Hair follicular keratinocyte (primary cell): Measurements from ENCODE around the gene CCDC85C. TPM values are rescaled to one million over a fixed set of nuclear protein-coding genes. Genes with fewer than 3 reads are reported as not detected.

ENCODE experiments used
- total RNA-seq: library from RNA; depleted of rRNA; stranded (reverse); fragments of >200 nt; gene quantifications from 2 replicates; pipeline ENCODE4 v1.2.3, GENCODE V29; 2015

CCDC85C gene
- 25.2 and 29.9 TPM in 2 replicates for total RNA-seq

DNA sequence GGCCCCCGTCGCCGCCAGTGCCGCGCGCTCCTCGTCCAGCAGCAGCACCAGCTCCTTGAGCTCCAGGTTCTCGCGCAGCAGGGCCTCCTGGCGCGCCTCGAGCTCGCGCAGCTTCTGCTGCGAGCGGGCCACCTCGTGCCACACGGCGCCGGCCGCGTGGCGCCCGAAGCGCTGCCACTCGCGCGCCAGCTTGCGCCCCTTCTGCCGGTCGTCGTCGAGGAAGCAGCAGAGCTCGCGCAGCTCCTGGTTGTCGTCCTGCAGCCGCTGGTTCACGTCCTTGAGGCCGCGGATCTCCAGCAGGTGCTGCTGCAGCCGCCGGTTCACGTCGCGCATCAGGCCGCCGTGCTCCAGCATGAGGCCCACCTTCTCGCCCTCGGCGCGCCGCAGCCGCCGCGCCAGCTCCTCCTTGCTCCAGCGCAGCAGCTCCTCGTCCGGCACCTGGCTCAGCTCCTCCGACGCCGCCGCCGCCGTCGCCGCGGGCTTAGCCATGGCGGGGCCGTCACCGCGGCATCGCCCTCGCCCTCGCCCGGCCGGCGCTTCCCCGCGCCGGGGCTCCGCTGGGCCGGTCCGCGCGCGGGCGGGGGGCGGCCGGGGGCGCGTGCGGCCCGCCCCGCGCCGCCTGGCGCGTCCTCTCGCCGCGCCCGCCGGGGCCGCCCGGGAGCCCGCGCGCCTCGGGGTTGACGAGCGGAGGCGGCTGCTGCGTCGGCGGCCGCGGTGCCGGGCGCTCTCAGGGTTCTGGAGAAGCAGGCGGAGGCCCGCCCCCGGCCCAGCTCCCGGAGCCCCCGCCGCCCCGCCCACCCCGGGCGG lies at the start of gene CCDC85C:
Gene CCDC85C (minus strand): TSS at position 737 of the 807 bp plus-strand sequence. CDS start 248 bp downstream, at position 489.

DNA sequence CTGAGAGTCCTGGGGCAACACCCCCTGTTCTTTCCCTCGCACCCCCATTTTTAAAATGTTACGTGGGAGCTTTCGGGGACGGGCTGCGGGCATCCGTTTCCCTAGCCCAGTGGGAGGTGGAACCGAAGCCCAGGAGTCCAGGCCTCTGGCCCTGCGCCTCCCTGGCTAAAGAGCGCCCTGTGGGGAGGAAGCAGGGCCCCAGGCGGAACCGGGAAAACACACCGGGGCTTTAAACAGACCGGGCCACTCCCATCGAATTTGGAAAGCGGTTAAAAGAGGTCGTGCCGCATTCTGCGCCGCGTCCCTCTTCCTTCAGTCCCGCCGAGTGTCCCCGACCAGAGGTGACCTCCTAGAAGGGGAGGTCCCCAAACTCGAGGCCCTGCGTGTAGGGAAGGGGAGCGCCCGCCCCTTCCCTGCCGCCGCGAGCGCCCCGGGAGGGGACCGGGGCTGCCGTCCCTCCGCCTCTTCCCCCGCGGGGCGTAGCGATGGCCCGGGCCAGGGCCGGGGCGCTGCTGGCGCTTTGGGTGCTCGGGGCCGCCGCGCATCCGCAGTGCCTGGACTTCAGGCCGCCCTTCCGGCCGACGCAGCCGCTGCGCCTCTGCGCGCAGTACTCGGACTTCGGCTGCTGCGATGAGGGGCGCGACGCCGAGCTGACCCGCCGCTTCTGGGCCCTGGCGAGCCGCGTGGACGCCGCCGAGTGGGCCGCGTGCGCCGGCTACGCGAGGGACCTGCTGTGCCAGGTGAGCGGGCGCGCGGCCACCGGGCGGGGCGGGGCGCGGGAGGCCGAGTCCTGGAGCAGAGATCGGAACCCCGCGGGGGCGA lies 40.9 kb upstream of the CCDC85C start, which contains the start of gene HHIPL1:
Gene HHIPL1 (plus strand): TSS at position 407 of the 822 bp plus-strand sequence. CDS start 79 bp downstream, at position 486.

DNA sequence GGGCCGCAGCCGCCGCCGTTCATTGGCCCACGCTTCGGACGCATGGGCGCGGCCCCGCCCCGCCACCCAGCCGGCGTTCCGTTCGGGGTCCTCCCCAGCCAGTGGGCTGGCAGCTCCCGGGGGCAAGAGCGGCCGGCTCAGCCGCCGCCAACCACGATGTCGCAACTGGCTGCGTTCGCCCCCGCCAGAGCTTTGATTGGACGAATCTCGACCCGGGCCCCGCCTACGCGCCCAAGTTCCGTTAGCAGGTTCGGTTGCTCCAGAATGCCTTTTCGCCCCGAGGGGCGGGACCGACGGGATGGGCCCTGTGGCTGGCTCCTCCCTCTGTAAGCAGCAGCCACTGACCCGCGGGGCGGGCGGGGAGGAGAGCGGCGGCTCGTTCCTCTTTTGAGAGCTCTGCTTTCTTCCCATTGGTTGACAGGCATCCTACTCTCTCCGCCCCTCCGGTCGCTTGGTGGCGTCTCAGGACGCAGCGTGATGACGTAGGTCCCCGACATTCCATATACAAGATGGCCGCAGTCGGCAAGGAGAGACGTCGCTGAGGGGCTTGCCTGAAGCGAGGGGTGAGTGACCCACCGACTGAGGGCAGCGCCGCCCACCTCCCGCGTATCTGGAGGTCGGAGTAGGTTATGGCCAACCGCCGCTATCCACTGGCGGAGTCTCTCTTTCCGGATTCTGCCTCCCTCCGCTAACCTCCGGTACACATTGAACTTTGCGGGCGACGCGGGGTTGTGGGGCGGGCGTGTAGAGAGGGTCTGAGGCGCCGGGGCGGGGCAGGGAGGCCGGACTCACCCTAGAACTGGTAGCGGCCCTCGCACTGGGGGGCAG lies 122.9 kb downstream of the CCDC85C start, which contains the start of gene CCNK:
Gene CCNK (plus strand): TSS at position 493 of the 828 bp plus-strand sequence. CDS start 11,269 bp downstream, outside the sequence.

DNA sequence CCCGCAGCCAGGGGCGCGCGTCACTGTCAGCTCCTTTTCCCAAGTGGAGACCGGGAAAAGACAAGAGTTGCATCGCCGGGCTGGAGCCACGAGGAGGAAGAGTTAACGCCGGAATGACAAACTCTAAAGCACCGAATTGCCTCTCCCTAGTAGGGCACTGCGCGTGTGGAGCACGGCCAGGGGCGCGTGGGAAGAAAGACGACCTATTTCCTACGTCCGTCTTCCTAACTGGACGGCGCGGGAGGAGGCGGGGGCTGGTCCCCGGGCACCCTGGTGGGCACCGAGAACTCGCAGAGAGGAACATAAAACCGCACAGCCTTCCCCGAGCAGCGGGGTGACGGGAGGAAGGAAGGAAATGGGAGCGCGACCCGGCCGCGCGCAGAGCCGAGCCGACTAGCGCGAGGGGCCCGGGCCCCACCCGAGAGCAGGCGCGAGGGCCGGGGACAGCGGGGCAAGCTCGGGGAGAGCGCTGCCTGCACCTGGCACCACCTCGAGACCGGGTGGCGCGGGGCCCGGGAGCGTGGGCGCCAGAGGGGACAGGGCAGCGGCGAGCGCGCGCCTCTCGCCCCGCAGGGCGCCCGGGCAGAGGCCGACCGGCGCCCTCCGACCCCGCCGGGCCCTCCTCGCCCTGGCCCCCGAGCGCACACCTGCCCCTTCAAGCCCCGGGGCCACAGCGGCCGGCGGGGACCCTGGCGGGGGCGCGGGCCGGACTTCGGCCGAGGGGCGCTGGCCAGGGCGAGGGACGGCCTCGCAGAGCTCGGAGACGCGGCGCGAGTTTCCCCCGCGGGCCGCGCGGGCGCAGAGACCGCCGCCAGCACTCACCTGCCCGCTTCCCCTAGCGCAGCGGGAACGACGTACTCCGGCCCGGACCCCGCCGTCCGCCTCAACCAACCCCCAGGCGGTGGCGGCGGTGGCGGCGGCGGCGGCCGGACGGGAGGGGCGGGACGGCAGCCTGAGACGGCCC lies 123.8 kb downstream of the CCDC85C start, which contains the start of gene SETD3:
Gene SETD3 (minus strand): TSS at position 954 of the 964 bp plus-strand sequence. CDS start 15,054 bp downstream, outside the sequence.

Other genes starting within 250 kb of the CCDC85C start
- 53.2 and 54.1 TPM in 2 replicates for gene SETD3, start 123.3 kb downstream of the CCDC85C start, total RNA-seq
- gene CCNK, start 122.8 kb downstream of the CCDC85C start, total RNA-seq = 14.2 and 25.1 TPM in 2 replicates
- gene HHIPL1, start 40.9 kb upstream of the CCDC85C start, total RNA-seq = 0.23 and 1.6 TPM in 2 replicates
- gene CYP46A1, start 80.1 kb upstream of the CCDC85C start, total RNA-seq = not detected in 2 replicates
- 0.86 and 2.2 TPM in 2 replicates for gene EML1, start 189.2 kb upstream of the CCDC85C start, total RNA-seq